SK-N-SH treated with all-trans-retinoic acid at 6 μM for 48 hours (cell line): ENCODE data around the gene THRB.

ENCODE experiments used
- ATAC-seq: fragments of 200-7000 bp; cut with Tn5 transposase; 3 replicates; pipeline ENCODE4 v1.9.1; 2020; ENCODE audit warnings: mild to moderate bottlenecking, moderate library complexity
- ARNTL ChIP-seq: fragments of 450-650 bp; formaldehyde crosslinking; IDR thresholded peaks from 2 replicates; pipeline ENCODE4 v1.5.0; 2020; ENCODE audit warnings: low read depth, mild to moderate bottlenecking, moderate library complexity, borderline replicate concordance
- BACH2 ChIP-seq: fragments of 250-450 bp; sonication (Bioruptor Pico); IDR thresholded peaks from 2 replicates; pipeline ENCODE4 v1.9.0; 2021; ENCODE audit warnings: mild to moderate bottlenecking, borderline replicate concordance
- CSDC2 ChIP-seq: fragments of 250-450 bp; sonication (Bioruptor Pico); IDR thresholded peaks from 2 replicates; pipeline ENCODE4 v1.5.0; 2020; ENCODE audit warnings: mild to moderate bottlenecking, moderate library complexity
- ESRRG ChIP-seq: fragments of 250-450 bp; sonication (Bioruptor Pico); IDR thresholded peaks from 2 replicates; pipeline ENCODE4 v1.6.1; 2021; ENCODE audit warnings: mild to moderate bottlenecking
- GLIS3 ChIP-seq: fragments of 250-450 bp; sonication (Bioruptor Pico); IDR thresholded peaks from 2 replicates; pipeline ENCODE4 v1.5.0; 2020; ENCODE audit warnings: mild to moderate bottlenecking, moderate library complexity
- ISL1 ChIP-seq: fragments of 250-450 bp; sonication (Bioruptor Pico); IDR thresholded peaks from 2 replicates; pipeline ENCODE4 v2.1.2; 2022; ENCODE audit warnings: mild to moderate bottlenecking, moderate library complexity
- OSR1 ChIP-seq: fragments of 250-450 bp; sonication (Bioruptor Pico); IDR thresholded peaks from 2 replicates; pipeline ENCODE4 v1.8.0; 2022; ENCODE audit warnings: moderate library complexity, mild to moderate bottlenecking, inconsistent platforms
- PATZ1 ChIP-seq: fragments of 250-450 bp; sonication (Bioruptor Pico); IDR thresholded peaks from 2 replicates; pipeline ENCODE4 v1.8.0; 2020; ENCODE audit warnings: mild to moderate bottlenecking, moderate library complexity, borderline replicate concordance
- POU6F1 ChIP-seq: fragments of 250-450 bp; sonication (Bioruptor Pico); IDR thresholded peaks from 2 replicates; pipeline ENCODE4 v1.8.0; 2021; ENCODE audit warnings: low read depth, mild to moderate bottlenecking, moderate library complexity, borderline replicate concordance
- PPARA ChIP-seq: fragments of 250-450 bp; sonication (Bioruptor Pico); IDR thresholded peaks from 2 replicates; pipeline ENCODE4 v1.5.0; 2020; ENCODE audit warnings: mild to moderate bottlenecking, borderline replicate concordance
- RARB ChIP-seq: fragments of 250-450 bp; sonication (Bioruptor Pico); IDR thresholded peaks from 2 replicates; pipeline ENCODE4 v1.8.0; 2021; ENCODE audit warnings: mild to moderate bottlenecking, moderate library complexity
- SNAI2 ChIP-seq: fragments of 250-450 bp; sonication (Bioruptor Pico); IDR thresholded peaks from 2 replicates; pipeline ENCODE4 v1.5.0; 2020; ENCODE audit warnings: mild to moderate bottlenecking, moderate library complexity
- TCF4 ChIP-seq: fragments of 250-450 bp; sonication (Bioruptor Pico); IDR thresholded peaks from 2 replicates; pipeline ENCODE4 v1.8.0; 2021; ENCODE audit warnings: mild to moderate bottlenecking, moderate library complexity, borderline replicate concordance
- TOX ChIP-seq: fragments of 250-450 bp; sonication (Bioruptor Pico); IDR thresholded peaks from 2 replicates; pipeline ENCODE4 v1.8.0; 2021; ENCODE audit warnings: mild to moderate bottlenecking, moderate library complexity, borderline replicate concordance
- ZC3H10 ChIP-seq: fragments of 250-450 bp; sonication (Bioruptor Pico); IDR thresholded peaks from 2 replicates; pipeline ENCODE4 v1.5.1; 2021; ENCODE audit warnings: mild to moderate bottlenecking, moderate library complexity
- ZFP3 ChIP-seq: fragments of 250-450 bp; sonication (Bioruptor Pico); IDR thresholded peaks from 2 replicates; pipeline ENCODE4 v1.5.0; 2020; ENCODE audit warnings: mild to moderate bottlenecking, moderate library complexity
- ZFP30 ChIP-seq: fragments of 450-650 bp; formaldehyde crosslinking; IDR thresholded peaks from 2 replicates; pipeline ENCODE4 v1.5.0; 2022; ENCODE audit warnings: mild to moderate bottlenecking, moderate library complexity
- ZNF565 ChIP-seq: fragments of 450-650 bp; formaldehyde crosslinking; conservative IDR thresholded peaks from 2 replicates; pipeline ENCODE4 v1.5.0; 2020; ENCODE audit warnings: low read depth, mild to moderate bottlenecking, moderate library complexity
- ZNF70 ChIP-seq: fragments of 450-650 bp; formaldehyde crosslinking; IDR thresholded peaks from 2 replicates; pipeline ENCODE4 v1.5.0; 2020; ENCODE audit warnings: mild to moderate bottlenecking, moderate library complexity
- ZNF8 ChIP-seq: fragments of 450-650 bp; formaldehyde crosslinking; IDR thresholded peaks from 2 replicates; pipeline ENCODE4 v1.5.0; 2020; ENCODE audit warnings: mild to moderate bottlenecking, moderate library complexity
- TF ChIP-seq, protein P1 (sequence below): fragments of 250-450 bp; sonication (Bioruptor Pico); IDR thresholded peaks from 2 replicates; pipeline ENCODE4 v1.5.0; 2020; ENCODE audit warnings: mild to moderate bottlenecking, moderate library complexity
- TF ChIP-seq, protein P2 (sequence below): fragments of 250-450 bp; sonication (Bioruptor Pico); IDR thresholded peaks from 2 replicates; pipeline ENCODE4 v1.5.1; 2021; ENCODE audit warnings: mild to moderate bottlenecking, moderate library complexity

The THRB gene

DNA sequence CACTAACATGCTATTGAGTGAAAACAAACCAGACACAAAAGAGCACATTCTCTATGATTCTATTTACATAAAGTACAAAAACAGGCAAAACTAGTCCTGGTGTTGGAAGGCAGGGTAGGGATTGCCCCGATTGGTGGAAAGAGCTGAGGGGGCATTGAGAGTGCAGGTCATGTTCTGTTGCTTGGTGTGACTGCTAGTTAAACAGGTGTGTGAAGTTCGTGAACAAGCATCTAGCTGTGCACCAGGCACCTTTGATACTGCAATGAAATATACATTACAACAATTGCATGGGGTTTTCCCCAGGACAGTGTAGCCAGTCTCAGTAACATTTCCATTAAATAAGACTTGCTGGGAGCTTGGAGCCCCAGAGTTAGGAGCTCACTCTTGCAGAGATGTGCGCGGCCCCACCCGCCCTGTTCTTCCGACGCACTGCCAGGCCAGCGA is 26.3 kb upstream of the THRB start:
- no peak for TF ChIP-seq SNAI2 (CRISPR knock-in tag)
- TF ChIP-seq ESRRG (CRISPR knock-in tag): no peak
- TF ChIP-seq ZC3H10 (CRISPR knock-in tag): no peak
- no peak for TF ChIP-seq TCF4
- TF ChIP-seq ZNF8: no peak
- TF ChIP-seq, protein P1, sequence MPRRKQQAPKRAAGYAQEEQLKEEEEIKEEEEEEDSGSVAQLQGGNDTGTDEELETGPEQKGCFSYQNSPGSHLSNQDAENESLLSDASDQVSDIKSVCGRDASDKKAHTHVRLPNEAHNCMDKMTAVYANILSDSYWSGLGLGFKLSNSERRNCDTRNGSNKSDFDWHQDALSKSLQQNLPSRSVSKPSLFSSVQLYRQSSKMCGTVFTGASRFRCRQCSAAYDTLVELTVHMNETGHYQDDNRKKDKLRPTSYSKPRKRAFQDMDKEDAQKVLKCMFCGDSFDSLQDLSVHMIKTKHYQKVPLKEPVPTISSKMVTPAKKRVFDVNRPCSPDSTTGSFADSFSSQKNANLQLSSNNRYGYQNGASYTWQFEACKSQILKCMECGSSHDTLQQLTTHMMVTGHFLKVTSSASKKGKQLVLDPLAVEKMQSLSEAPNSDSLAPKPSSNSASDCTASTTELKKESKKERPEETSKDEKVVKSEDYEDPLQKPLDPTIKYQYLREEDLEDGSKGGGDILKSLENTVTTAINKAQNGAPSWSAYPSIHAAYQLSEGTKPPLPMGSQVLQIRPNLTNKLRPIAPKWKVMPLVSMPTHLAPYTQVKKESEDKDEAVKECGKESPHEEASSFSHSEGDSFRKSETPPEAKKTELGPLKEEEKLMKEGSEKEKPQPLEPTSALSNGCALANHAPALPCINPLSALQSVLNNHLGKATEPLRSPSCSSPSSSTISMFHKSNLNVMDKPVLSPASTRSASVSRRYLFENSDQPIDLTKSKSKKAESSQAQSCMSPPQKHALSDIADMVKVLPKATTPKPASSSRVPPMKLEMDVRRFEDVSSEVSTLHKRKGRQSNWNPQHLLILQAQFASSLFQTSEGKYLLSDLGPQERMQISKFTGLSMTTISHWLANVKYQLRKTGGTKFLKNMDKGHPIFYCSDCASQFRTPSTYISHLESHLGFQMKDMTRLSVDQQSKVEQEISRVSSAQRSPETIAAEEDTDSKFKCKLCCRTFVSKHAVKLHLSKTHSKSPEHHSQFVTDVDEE: no peak
- no peak for TF ChIP-seq ZFP3
- no peak for TF ChIP-seq POU6F1 (CRISPR knock-in tag)
- TF ChIP-seq BACH2 (CRISPR knock-in tag): no peak
- no peak for TF ChIP-seq ARNTL
- TF ChIP-seq RARB (CRISPR knock-in tag): no peak
- TF ChIP-seq PPARA (CRISPR knock-in tag): no peak
- TF ChIP-seq PATZ1 (CRISPR knock-in tag): no peak
- no peak for TF ChIP-seq CSDC2 (CRISPR knock-in tag)
- TF ChIP-seq ZNF70: no peak
- TF ChIP-seq ZNF565 (CRISPR knock-in tag): no peak
- no peak for ATAC-seq

DNA sequence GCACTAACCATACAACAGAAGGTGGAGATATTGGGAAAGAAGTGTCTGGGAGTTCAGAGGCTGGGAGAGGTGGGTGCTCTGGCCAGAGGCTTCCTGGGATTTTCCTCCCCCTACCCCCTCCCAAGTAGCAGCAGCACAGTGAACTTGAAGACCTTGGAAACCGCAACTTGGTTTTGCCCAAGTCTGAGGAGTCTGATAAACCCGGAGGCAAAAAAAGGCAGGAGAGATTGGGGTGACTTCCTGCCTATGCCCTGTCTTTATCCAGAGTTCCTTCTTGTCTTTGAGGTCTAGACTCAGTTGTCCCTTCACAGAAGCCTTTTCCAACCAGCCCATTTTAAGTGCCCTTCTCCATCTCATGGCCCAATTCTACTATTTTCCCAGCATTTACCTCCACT is 25.4 kb upstream of the THRB start:
- TF ChIP-seq ZFP30 (CRISPR knock-in tag) (no peak), POU6F1 (CRISPR knock-in tag) (no peak), ZNF565 (CRISPR knock-in tag) (no peak), ZC3H10 (CRISPR knock-in tag) (no peak), SNAI2 (CRISPR knock-in tag) (no peak), PPARA (CRISPR knock-in tag) (no peak), ISL1 (CRISPR knock-in tag) (no peak), TOX (CRISPR knock-in tag) (no peak), ARNTL (no peak), RARB (CRISPR knock-in tag) (no peak), CSDC2 (CRISPR knock-in tag) (no peak), GLIS3 (CRISPR knock-in tag) (no peak), PATZ1 (CRISPR knock-in tag) (no peak), ZNF70 (no peak), OSR1 (CRISPR knock-in tag) (no peak), ZNF8 (no peak), TCF4 (no peak)
- TF ChIP-seq, protein P1: no peak
- TF ChIP-seq, protein P2, sequence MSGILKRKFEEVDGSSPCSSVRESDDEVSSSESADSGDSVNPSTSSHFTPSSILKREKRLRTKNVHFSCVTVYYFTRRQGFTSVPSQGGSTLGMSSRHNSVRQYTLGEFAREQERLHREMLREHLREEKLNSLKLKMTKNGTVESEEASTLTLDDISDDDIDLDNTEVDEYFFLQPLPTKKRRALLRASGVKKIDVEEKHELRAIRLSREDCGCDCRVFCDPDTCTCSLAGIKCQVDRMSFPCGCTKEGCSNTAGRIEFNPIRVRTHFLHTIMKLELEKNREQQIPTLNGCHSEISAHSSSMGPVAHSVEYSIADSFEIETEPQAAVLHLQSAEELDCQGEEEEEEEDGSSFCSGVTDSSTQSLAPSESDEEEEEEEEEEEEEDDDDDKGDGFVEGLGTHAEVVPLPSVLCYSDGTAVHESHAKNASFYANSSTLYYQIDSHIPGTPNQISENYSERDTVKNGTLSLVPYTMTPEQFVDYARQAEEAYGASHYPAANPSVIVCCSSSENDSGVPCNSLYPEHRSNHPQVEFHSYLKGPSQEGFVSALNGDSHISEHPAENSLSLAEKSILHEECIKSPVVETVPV (CRISPR knock-in tag): no peak
- TF ChIP-seq, all 23 proteins: peak for 0
- ATAC-seq: no peak
